Inflammatory macrophage treated with lipopolysaccharide for 4 hours (primary cell): ENCODE measurements around the gene CLDN20.
"Not testable (repeated sequence)": the region's sequence is repeated elsewhere in the genome, so short reads cannot be mapped to it uniquely, and the experiment has no call there.

Experiments
- DNase-seq: peaks from one replicate; pipeline ENCODE4 v3.0.0-alpha.2; 2020

Gene CLDN20

DNA sequence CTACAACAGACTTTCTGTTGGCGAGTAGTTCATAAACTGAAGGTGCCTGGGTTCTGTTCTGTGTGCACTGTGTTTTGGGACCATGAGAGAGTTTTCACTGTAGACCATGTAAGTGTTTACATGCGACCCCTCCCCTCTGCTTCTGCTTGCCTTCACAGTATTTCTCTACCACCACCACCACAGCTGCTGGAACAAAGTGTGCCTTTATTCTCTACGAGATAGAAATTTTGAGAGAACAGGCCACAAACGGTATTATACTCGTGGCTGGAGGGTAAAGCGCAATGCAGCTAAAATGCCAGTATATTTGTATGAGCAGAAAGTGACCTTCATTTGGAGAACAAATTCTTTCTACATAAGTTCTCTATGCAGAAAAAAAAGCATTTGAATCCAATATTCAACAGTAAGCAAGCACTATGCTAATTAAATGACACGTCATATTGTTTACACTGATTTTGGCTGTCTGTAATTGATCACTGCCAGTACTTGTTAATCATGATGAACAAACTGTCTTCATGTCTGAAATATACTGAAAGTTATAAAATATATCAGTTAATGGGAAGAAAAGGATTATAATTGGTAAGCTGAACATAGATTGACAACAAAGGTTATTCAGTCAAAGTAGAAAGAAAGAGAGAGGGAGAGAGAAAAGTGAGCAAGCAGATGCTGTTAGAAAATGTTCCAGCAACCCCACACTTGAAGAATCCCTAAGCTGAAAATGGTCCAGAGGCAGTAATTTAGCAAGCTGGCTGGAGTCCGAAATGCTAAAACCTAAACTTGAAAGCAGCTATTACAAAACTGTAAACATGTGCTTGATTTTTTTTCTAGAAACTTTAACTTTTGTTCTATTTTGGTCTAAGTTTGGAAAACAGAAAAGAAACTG is 8.8 kb downstream of the CLDN20 start:
- DNase-seq = no peak

DNA sequence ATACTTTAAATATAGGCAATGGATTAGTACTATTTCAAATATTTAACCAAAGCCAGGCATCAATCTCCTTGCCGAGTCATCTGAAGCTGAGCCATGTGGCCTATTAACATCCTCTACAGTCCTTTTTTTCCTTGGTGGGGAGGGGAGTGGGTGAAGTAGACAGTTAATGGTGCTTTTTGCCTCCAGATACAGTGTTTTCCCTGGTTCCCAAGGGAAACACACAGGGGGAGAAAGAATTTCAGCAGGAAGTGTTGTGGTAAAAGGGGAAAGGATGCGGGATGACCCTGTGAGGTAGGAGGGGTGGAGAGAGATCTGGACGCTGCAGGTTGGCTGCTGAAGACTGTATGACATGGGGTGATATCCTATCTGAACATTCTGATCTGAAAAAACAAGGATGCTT is 9.6 kb downstream of the CLDN20 start:
- no peak for DNase-seq

DNA sequence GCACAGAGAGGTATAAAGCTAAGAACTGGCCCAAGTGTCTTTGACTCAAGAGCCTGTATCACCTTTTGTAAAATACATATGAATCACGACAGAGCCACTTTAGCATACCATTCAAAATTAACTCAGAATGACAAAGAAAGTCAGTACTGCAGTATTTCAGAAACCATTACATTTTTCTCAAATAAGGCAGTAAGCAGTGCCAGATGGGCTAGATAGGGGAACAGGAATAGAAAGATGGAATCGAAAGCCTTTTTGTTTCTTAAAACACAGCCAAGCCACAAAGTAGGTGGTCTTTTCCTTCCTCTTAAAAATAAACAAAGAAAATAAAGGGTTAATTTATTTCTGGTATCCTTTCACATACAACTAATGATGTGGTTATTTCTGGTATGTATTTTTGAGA is 10.3 kb downstream of the CLDN20 start:
- no peak for DNase-seq

DNA sequence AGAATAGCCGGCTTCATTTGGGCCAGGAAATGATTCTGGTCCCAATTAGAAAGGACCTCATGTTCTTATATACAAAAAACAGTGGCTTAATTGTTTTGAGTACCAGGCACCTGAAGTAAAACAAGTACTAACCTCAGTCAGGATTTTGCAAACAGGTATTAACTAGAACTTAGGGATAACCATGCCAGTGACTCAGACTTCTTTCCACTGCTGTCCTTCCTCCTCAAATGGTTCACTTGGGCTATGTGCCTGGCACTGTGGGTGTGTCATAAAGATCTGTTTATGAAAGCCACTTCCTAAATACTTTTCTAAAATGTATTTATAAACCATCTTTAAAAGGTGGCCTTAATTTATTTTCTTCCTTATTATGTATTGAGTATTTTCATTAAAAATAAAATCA is 10.7 kb downstream of the CLDN20 start:
- no peak for DNase-seq

DNA sequence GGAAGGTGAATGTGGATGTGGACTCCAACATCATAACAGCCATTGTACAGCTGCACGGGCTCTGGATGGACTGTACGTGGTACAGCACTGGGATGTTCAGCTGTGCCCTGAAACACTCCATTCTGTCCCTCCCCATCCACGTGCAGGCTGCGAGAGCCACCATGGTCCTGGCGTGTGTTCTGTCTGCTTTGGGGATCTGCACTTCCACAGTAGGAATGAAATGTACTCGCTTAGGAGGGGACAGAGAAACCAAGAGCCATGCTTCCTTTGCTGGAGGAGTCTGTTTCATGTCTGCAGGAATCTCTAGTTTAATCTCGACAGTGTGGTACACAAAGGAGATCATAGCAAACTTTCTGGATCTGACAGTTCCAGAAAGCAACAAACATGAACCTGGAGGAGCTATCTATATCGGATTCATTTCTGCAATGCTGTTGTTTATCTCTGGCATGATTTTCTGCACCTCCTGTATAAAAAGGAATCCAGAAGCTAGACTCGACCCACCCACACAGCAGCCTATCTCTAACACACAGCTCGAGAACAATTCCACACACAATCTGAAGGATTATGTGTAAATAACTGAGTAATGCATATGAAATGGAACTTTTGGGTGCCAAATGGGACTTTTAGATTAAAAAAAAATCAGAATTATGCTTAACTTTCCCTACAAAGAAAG is 12.1 kb downstream of the CLDN20 start:
- no peak for DNase-seq

DNA sequence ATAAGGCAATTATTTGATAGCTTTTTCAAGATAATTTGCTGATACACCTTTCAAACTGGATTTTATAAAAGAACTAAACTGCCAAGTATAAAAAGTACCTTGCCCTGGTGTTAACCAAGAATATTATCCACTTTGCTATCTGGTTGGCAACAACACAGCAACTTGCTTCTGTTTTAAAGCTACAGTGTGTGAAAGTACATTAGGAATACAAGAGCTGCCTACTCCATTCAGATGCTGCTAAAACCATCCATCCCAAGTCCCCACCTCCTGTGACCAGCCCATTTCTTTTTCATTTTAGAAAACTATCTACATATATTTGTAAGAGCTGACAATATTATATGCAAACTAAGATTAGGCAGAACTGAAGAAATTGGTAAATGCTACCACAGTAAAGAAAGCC is 12.8 kb downstream of the CLDN20 start:
- DNase-seq = no peak

DNA sequence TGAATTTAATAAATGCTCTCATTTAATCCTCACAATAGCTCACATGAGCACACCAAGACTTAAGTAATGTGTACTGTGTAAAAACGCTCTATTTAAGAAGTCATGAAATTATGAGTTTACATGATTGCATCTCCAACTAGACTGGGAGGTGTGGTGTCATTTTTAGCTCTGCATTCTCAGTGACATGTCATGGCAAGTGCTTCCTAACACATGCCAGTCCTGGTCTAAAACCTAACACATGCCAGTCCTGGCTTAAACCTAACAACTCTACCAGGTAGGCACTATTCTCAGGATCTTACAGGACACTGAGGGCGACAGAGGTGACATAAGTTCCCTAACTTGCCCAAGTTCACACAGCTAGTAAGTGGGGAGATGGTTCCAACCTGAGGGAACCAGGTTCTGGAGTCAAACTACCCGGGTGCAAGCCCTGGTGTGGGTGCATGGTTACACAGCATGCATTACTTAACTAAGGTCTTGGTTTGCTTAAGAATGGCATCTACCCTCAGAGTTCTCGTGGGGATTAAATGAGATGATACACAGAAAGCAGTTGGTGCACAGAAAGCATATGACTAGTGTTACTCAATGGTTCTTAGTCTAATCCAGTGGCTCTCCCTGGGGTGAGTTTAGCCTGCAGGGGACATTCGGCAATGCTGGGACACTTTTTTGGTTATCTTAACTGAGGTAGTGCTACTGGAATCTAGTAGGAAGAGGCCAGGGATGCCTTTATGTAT is 14.7 kb downstream of the CLDN20 start:
- no peak for DNase-seq

DNA sequence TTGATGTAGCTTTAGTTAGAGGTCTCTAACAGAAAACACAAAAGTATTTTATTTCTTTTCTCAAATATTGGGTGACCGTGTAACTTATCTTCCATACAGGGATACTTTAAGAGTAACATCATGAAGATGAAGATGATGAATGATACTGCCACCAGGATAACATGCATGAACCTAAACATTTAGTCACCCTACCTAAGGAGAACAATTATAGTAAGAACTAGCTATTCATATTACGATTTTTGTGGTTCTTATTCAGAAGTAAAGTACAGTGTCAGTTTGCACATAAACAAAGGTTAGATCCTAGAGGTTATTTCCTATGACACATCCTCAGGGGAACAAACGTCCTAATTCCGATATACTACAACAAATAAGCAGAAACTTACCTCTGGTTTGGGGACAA is 21.0 kb downstream of the CLDN20 start:
- no peak for DNase-seq

DNA sequence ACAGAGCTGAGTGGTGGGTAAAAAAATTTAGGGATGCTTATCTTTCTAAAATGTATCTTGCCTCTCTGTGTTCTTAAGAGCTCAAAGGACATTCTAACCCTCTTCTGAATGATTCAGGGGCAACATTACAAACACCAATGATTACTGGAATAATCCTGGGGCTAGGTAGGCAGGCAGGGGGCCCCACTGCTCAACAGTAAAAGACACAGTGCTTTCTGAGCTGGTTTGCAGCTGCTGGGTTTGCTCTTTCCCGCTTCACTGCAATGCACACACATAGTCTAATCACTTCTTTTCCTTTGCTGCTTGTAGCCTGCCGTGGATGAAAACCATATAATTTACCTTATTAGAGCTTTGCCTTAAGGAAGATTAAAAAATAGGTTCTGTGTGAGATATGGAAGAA is 23.9 kb downstream of the CLDN20 start:
- DNase-seq = no peak

DNA sequence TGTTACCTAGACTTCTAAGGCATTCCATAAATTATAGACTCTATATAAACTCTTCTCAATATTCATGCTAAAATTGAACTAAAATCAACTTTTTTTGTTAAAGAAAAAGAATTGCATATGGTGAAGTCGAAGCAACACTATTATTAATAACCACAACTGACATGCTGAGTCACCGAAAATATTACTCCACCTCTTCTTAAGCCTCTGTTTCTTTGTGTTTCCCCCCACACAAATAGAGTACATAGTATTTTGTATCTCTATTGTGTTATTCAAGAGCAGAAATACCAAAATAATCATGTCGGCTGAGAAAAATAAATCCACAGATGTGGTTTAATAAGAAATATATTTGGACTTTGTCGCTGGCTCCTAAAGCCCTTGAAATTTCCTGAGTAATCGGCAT is 26.7 kb downstream of the CLDN20 start:
- DNase-seq = no peak

DNA sequence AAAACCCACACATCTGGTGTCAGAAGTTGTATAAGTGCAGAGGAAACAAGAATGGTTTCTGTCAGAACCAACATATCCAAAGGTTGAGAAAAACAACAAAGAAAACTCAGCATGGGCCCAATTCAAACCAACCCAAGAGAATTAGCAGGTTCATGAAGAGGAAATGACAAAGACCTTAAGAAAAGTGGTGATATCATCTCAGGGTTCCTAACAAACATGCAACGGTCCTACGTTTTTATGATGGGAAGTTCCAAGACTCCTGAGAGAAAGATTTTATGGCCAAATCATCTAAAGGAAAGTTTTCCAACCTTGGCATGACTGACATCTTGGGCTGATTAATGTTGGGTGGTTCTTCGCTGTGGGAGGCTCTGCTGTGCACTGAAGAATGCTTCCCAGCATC is 27.5 kb downstream of the CLDN20 start:
- DNase-seq = no peak

DNA sequence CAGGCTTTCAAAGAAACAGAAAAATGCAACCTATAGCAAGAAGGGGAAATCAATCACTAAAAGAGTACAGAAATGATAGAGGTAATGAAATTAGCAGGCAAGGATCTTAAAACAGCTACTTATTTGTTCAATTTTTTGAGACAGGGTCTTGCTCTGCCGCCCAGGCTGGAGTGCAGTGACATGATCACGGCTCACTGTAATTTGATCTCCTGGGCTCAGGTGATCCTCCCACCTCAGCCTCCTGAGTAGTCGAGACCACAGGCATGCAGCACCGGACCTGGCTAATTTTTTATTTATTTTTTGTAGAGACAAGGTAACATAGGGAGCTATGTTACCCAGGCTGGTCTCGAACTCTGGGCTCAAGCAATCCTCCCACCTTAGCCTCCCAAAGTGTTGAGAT is 28.9 kb downstream of the CLDN20 start:
- DNase-seq = no peak

DNA sequence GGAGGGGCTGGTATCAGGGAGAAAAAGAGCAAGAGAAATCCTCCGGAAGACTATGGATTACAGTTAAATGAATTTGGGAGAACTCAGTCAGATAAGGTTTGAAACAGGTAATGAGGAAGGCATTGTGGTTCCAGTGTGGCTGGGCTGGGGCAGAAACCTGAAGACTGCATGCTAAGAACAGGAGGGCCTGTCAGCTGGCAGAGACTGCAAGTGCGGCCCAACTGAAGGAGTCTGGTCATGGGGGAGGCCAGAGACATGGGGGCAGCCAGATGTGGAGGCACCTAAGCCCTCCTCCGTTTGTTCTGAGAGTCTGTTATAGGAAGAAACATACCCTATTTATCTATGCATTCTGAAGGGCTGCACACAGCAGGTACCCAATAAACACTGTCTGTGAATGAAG is 33.9 kb downstream of the CLDN20 start:
- no peak for DNase-seq

DNA sequence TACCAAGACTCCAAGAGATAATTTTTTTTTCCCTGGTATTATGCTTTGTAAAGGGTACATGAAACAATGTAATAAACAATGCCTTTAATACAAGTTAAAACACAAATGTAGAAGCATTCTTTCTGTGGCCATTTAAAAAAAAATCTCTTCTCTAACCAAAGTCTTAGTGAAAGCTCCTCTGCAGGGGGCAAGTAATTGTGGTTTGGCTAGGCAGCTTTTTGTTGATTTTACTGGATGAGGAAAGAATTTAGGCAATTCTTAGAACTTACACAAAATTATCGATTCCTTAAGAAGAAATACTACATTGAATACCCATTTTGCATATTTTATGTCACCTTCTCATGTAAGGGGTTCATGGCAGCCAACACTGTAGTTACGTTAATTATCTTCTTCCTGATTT is 38.1 kb downstream of the CLDN20 start:
- no peak for DNase-seq

DNA sequence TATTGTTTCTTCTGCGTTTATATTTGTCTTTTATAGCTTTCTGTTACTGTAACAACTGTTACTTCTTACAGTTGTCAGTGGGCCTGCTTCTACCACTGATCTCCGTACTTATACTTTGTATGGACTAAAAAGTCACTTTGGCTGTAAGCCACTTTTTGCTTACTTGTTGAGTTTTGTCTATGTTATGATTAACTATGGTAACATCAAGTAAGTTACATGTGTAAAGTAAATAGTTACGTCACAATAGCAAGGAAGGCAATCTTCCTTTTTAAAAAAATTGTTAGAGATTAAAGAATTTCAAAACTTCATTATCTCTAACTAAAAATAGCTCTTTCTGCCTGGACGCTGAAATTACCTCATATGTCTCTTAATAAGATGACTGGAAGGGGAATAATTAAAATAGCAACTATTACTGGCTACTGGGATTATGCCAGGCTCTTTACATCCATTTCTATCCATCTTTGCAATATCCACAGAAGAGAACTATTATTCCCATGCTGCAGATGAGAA is 39.6 kb downstream of the CLDN20 start:
- no peak for DNase-seq

DNA sequence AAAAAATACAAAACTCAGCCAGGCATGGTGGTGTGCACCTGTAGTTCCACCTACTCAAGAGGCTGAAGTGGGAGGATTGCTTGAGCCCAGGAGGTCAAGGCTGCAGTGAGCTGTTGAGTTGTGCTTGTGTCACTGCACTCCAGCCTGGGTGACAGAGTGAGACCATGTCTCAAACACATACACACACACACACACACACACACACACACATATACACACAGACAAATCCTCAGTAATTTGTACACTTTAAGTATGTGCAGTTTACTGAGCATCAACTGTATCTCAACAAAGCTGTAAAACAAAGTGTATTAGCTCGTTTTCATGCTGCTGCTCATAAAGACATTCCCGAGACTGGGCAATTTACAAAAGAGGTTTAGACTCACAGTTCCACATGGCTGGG is 43.1 kb downstream of the CLDN20 start:
- no peak for DNase-seq

DNA sequence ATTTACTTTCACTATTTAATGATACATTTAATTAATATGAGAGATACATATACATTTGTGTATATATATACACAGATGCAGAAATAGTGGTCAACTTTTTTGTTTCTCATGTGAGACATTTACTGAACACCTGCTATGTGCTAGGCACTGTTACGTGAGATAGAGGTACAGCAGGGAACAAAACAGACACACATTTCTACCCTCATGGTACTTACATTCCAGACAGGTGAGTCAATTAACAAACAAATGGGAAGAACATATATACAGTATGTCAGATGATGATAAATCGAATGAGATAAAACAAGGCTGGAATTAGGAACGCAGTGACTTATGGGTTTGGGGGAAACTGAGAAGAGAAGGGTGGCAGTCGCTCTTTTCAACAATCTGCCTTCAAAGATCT is 45.3 kb downstream of the CLDN20 start:
- no peak for DNase-seq

DNA sequence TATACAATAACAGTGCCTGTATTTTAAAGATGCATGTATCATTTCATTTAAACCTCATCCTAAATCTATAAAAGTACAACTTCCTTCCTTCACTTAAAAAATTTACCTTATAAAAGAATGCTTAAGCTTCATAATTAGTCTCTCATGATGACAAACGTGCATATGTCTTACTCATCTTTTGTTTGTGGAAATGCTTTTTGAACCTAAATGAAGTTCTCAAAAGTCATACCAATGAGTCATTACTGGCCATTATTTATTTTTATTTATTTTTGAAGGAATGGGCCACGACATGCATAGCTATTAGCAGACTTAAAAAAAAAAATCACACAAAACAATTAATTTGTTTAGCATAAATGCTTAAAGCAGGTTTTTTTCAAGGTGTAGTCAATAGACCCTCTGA is 46.8 kb downstream of the CLDN20 start:
- DNase-seq = no peak

DNA sequence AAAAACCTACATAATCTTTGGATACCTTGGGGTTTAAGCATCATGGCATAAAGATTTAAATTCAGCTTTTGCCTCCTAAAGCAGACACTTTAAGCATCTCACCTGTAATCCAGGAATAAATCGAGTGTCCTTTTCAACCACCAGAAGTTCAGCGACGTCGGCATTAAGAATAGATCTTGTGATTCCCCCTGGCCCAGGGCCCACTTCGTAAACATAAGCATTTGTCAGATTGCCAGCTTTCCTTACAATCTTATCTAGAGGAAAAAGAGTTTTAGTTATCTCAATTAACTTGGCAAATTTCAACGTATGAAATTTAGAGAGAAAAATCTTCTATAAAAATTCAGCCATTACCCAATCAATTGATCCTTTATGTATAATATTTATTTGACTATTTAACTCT is 47.3 kb downstream of the CLDN20 start:
- no peak for DNase-seq

DNA sequence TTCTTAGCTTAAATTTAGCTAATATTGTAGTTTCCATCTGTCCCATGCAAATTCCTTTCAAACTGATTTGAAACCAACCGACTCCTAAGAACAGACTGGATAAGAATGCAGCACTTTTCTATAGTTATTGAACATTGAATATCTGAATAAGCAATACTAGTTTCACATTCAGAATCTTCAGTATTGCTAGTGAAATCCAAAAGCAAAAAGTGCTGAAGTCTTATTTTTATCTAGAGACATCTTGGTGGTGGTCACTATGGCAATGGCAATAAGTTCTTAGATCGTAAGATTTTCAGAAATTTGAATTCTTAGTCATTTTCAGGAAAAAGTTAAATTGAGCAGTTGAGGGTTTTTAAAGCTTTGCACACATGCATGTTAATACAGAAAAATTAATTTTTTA is 47.8 kb downstream of the CLDN20 start:
- DNase-seq = no peak

DNA sequence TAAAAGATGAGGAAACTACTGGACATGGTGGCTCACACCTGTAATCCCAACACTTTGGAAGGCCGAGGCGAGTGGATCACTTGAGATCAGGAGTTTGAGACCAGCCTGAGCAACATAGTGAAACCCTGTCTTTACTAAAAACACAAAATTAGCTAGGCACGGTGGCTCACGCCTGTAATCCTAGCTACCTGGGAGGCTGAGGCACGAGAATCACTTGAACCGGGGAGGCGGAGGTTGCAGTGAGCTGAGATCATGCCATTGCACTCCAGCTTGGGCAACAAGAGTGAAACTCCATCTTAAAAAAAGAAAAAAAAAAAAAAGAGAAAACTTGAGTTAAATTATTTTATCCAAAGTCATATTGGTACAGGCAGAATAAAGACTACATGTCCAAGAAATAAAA is 49.1 kb downstream of the CLDN20 start:
- not testable (repeated sequence) for DNase-seq

DNA sequence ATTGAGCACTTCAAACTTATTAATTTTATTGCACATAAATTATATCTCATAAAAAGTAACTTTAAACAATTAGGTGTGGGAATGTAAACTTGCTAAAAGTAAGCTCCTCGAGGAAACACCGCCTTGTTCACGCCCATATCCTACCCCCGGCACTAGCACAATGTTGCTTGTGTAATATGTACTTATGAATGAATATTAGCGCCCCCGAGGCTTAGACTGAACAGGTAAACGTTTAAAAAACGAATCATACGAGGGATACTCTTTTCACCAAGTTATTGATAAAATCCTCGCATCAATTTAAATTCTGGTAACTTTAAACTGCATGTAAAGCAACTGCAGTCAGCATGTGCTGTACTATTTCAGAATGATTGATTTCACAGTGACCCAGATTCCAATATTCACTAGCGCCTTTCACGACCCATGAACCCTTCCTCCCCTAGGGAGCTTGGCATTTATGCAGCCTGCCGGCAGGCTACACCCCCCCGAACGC is 49.8 kb downstream of the CLDN20 start:
- DNase-seq = no peak

DNA sequence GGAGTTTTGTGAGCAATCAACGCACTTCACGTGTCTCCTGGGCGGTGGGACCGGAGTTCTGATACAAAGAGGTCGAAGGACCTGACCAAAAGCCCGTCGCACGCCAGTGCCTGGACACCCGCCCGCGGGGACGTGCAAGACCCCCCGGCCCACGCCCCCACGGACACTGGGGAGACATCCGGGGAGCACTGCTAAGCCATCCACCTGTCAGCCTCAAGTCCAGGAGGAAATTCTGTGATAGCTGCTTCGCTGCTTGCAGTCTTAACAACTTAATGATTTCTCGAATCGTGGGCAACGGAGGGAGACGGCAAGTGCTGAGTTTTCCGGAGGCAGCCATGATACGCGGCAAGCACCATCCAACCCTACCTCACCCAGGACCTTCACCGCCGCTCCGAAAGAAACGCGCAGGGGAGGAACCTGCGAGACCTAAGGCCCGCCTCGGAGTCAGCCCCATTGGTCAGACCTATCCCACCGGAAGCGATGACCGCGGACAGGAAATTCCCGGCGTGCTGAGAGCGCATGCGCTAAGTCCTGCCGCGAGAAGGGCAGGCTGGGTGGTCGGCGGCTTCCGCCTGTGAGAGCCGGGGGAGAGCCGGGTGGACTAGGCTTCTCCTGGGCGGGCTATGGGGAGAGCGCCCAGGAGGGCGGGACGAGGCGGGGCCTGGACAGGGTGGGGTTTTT is 50.4 kb downstream of the CLDN20 start, which contains the start of gene TFB1M:
TFB1M (minus strand) TSS at position 393 of the 681 bp plus-strand sequence; CDS start at position 337, 56 bp downstream.
- DNase-seq = peak; percentile 99
